ENCODE results near the gene CADM1.

GRCh38 chr11:115545581-115546210 is 41.5 kb upstream of the CADM1 start:
- TF ChIP-seq MAX (IDR thresholded peaks at IDR 0.05), result no peak
- TF ChIP-seq, protein P1, sequence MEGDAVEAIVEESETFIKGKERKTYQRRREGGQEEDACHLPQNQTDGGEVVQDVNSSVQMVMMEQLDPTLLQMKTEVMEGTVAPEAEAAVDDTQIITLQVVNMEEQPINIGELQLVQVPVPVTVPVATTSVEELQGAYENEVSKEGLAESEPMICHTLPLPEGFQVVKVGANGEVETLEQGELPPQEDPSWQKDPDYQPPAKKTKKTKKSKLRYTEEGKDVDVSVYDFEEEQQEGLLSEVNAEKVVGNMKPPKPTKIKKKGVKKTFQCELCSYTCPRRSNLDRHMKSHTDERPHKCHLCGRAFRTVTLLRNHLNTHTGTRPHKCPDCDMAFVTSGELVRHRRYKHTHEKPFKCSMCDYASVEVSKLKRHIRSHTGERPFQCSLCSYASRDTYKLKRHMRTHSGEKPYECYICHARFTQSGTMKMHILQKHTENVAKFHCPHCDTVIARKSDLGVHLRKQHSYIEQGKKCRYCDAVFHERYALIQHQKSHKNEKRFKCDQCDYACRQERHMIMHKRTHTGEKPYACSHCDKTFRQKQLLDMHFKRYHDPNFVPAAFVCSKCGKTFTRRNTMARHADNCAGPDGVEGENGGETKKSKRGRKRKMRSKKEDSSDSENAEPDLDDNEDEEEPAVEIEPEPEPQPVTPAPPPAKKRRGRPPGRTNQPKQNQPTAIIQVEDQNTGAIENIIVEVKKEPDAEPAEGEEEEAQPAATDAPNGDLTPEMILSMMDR (IDR thresholded peaks at IDR 0.05 in 2 of 3, conservative IDR thresholded peaks at IDR 0.05 in 1 of 3; ENCODE audit: borderline replicate concordance in 1 of 3, insufficient read depth in 1 of 3, low read depth in 2 of 3, low read length in 2 of 3), result no peak
- no peak for TF ChIP-seq TCF7L2 (IDR thresholded peaks at IDR 0.05; ENCODE audit: borderline replicate concordance, extremely low read depth, insufficient read depth, insufficient read length)
- no peak for TF ChIP-seq EZH2phosphoT487 (IDR thresholded peaks at IDR 0.05; ENCODE audit: borderline replicate concordance)
- no peak for TF ChIP-seq EZH2 (IDR thresholded peaks at IDR 0.05)
- no peak for TF ChIP-seq FOSL1 (IDR thresholded peaks at IDR 0.05; ENCODE audit: low read depth)
- no peak for TF ChIP-seq ZNF274 (IDR thresholded peaks at IDR 0.05; ENCODE audit: low read depth, low read length)

All from HCT116 (cell line).